IgD-negative memory B cell (primary cell): ENCODE measurements around the gene EFNA1. TPM values are rescaled to one million over a fixed set of nuclear protein-coding genes. Genes with fewer than 3 reads are reported as not detected.

Source experiments
- H3K27ac Mint-ChIP-seq, 3 donors: one replicate each; pipeline ENCODE4 v1.8.0; 2020 to 2022; ENCODE audit warnings: mild to moderate bottlenecking in 3 of 3, mixed read lengths in 3 of 3, moderate library complexity in 1 of 3
- H3K27me3 Mint-ChIP-seq: one replicate; pipeline ENCODE4 v1.8.0; 2021; ENCODE audit warnings: mixed read lengths
- H3K36me3 Mint-ChIP-seq: one replicate; pipeline ENCODE4 v1.8.0; 2020; ENCODE audit warnings: mild to moderate bottlenecking, mixed read lengths
- H3K4me1 Mint-ChIP-seq, 3 donors: one replicate each; pipeline ENCODE4 v1.8.0; 2020 to 2022; ENCODE audit warnings: mixed read lengths in 3 of 3, mild to moderate bottlenecking in 1 of 3
- H3K4me3 Mint-ChIP-seq, 4 donors: one replicate each; pipeline ENCODE4 v1.8.0; 2020 to 2022; ENCODE audit warnings: mild to moderate bottlenecking in 4 of 4, mixed read lengths in 4 of 4, moderate library complexity in 3 of 4
- H3K9me3 Mint-ChIP-seq, 3 donors: one replicate each; pipeline ENCODE4 v1.8.0; 2020 to 2021; ENCODE audit warnings: mixed read lengths in 3 of 3, mild to moderate bottlenecking in 1 of 3
- polyA plus RNA-seq: library from polyadenylated mRNA; unstranded; fragments of 300-500 nt; fragmentation: Illumina TruSeq; gene quantifications from one replicate; pipeline ENCODE4 v1.2.3, GENCODE V29; 2021

Gene EFNA1
- polyA plus RNA-seq, 1 donor from 2014 or later: not detected

DNA sequence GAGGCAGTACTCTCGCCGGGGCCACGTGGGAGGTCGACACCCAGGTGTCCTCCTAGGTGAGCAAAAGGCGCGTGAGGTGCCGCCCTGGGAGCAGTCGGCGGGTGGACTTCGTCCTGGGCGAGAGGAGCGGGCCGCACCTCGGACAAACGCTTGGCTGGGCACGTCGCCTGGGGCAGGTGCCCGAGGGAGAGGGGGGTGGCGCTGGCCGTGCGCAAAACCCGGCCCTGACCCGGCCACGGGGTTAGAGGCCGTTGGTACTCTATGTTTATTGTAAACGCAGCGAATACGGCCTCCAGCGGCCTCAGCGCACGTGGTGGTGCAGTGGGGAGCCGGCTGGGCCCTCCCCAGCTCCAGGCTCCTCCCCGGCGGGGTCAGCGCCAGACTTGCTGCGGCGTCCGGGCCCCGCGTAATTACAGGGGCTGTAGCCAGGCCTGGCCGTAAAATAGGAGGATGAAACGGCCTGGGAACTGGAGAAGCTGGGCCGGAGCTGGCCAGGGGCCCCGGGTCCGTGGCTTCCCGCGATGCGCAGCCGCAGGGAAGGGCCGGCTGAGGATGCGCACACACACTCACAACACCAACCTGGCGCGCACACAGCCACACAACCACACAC is 1.6 kb upstream of the EFNA1 start:
- H3K9me3 Mint-ChIP-seq: no peaks in the 10 kb centered on the region
- H3K27ac Mint-ChIP-seq: no peak overlapping the region
- peaks cover 15 to 18% (median 16%) of the 10 kb centered on the region in 3 donors for H3K4me1 Mint-ChIP-seq

DNA sequence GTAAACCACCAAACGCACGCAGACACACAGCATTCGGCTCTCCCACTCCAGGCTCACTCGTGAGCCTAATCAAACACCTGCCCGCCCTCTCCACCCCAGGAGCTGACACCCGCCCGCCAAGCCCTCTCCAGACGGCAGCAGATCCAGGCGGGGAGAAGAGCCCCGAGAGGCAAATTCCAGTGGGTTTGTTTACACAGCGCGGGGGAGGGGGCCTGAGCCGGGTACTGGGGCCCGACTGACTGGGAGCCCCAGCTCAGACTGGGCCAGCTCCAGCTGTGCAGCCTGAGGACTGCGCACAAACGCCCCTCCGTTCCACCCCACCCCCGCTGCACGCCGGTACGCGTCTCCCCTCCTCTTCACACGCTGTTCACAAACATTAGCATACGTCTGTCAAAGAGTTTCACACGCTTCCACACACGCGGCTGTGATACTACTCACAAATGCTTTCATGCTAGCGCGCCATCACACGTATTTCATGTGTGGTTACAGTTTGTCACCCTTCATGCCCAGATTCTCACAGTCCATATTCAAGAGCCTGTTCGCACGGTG is 1.0 kb upstream of the EFNA1 start:
- Mint-ChIP-seq H3K4me1 (peaks cover 15 to 18% (median 16%) of the 10 kb centered on the region in 3 donors), H3K4me3 (peak overlapping the region; percentile 33 to 94 (median 86)), H3K9me3 (no peaks in the 10 kb centered on the region), H3K27me3 (peaks cover 37% of the 10 kb centered on the region), H3K36me3 (no peaks in the 10 kb centered on the region), H3K27ac (peak overlapping the region in 1 of 3 donors; percentile 23)

More for the DNA sequence above, 1.6 kb upstream of the EFNA1 start:
- Mint-ChIP-seq H3K27me3 (peaks cover 37% of the 10 kb centered on the region), H3K4me3 (peak overlapping the region in 2 of 4 donors; percentile 63 to 94), H3K36me3 (no peaks in the 10 kb centered on the region)

- peaks cover 37% of the 10 kb centered on the region for H3K27me3 Mint-ChIP-seq
- H3K4me1 Mint-ChIP-seq: peaks cover 15 to 18% (median 16%) of the 10 kb centered on the region in 3 donors
- no peak overlapping the region for H3K27ac Mint-ChIP-seq
- H3K9me3 Mint-ChIP-seq: no peaks in the 10 kb centered on the region
- H3K4me3 Mint-ChIP-seq: peak overlapping the region; percentile 67 to 88 (median 77)
- H3K36me3 Mint-ChIP-seq: no peaks in the 10 kb centered on the region
Measured at GRCh38 chr1:155127967-155128754, 485 bp downstream of the EFNA1 start.

- Mint-ChIP-seq H3K9me3 (no peaks in the 10 kb centered on the region), H3K4me3 (peak overlapping the region; percentile 47 to 75 (median 61)), H3K27ac (no peak overlapping the region), H3K4me1 (peaks cover 15 to 18% (median 16%) of the 10 kb centered on the region in 3 donors), H3K36me3 (no peaks in the 10 kb centered on the region), H3K27me3 (peaks cover 37% of the 10 kb centered on the region)
Measured at GRCh38 chr1:155128755-155129473, 1.2 kb downstream of the EFNA1 start.

- peaks cover 37% of the 10 kb centered on the region for H3K27me3 Mint-ChIP-seq
- no peaks in the 10 kb centered on the region for H3K9me3 Mint-ChIP-seq
- H3K4me1 Mint-ChIP-seq: peaks cover 22 to 24% (median 22%) of the 10 kb centered on the region in 3 donors
- no peaks in the 10 kb centered on the region for H3K36me3 Mint-ChIP-seq
- H3K4me3 Mint-ChIP-seq: peak overlapping the region in 1 of 4 donors; percentile 86
- peak overlapping the region in 1 of 3 donors; percentile 20 for H3K27ac Mint-ChIP-seq
Measured at GRCh38 chr1:155130272-155131006, 2.8 kb downstream of the EFNA1 start.

DNA sequence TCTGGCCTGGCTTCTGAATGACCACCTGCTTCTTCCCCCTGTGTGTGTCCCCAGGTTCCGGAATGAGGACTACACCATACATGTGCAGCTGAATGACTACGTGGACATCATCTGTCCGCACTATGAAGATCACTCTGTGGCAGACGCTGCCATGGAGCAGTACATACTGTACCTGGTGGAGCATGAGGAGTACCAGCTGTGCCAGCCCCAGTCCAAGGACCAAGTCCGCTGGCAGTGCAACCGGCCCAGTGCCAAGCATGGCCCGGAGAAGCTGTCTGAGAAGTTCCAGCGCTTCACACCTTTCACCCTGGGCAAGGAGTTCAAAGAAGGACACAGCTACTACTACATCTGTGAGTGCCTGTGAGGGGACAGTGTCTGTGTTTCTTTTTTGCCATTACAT is 3.6 kb downstream of the EFNA1 start:
- H3K36me3 Mint-ChIP-seq: no peaks in the 10 kb centered on the region
- no peaks in the 10 kb centered on the region for H3K9me3 Mint-ChIP-seq
- H3K4me1 Mint-ChIP-seq: peaks cover 24 to 28% (median 26%) of the 10 kb centered on the region in 3 donors
- H3K27ac Mint-ChIP-seq: peak overlapping the region in 1 of 3 donors; percentile 87
- H3K4me3 Mint-ChIP-seq: peak overlapping the region in 1 of 4 donors; percentile 86
- peaks cover 35% of the 10 kb centered on the region for H3K27me3 Mint-ChIP-seq

GRCh38 chr1:155131856-155132255 is 4.2 kb downstream of the EFNA1 start:
- peaks cover 25 to 28% (median 28%) of the 10 kb centered on the region in 3 donors for H3K4me1 Mint-ChIP-seq
- H3K27me3 Mint-ChIP-seq: peaks cover 30% of the 10 kb centered on the region
- H3K4me3 Mint-ChIP-seq: peak overlapping the region in 3 of 4 donors; percentile 6 to 86 (median 12)
- no peaks in the 10 kb centered on the region for H3K9me3 Mint-ChIP-seq
- H3K27ac Mint-ChIP-seq: peak overlapping the region in 2 of 3 donors; percentile 71 to 87
- no peaks in the 10 kb centered on the region for H3K36me3 Mint-ChIP-seq

DNA sequence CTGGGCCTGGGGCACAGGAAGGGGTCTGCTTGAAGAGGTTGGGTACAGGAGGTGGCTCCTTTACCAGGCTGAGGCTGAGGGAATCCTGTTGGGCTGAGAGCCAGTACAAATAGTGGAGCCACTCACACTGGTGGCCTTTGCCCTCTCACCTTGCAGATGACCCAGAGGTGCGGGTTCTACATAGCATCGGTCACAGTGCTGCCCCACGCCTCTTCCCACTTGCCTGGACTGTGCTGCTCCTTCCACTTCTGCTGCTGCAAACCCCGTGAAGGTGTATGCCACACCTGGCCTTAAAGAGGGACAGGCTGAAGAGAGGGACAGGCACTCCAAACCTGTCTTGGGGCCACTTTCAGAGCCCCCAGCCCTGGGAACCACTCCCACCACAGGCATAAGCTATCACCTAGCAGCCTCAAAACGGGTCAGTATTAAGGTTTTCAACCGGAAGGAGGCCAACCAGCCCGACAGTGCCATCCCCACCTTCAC is 6.2 kb downstream of the EFNA1 start:
- Mint-ChIP-seq H3K27ac (peak overlapping the region in 2 of 3 donors; percentile 35 to 97), H3K27me3 (peaks cover 12% of the 10 kb centered on the region), H3K9me3 (no peaks in the 10 kb centered on the region), H3K4me1 (peaks cover 19 to 27% (median 24%) of the 10 kb centered on the region in 3 donors), H3K36me3 (no peaks in the 10 kb centered on the region), H3K4me3 (peak overlapping the region in 2 of 4 donors; percentile 70 to 95)

- Mint-ChIP-seq H3K4me1 (peaks cover 20 to 25% (median 24%) of the 10 kb centered on the region in 3 donors), H3K27me3 (peaks cover 8% of the 10 kb centered on the region), H3K27ac (peak overlapping the region; percentile 97 to 99 (median 97)), H3K4me3 (peak overlapping the region in 3 of 4 donors; percentile 95 to 96 (median 96)), H3K36me3 (no peaks in the 10 kb centered on the region), H3K9me3 (no peaks in the 10 kb centered on the region)
Measured at GRCh38 chr1:155134322-155134721, 6.6 kb downstream of the EFNA1 start.

DNA sequence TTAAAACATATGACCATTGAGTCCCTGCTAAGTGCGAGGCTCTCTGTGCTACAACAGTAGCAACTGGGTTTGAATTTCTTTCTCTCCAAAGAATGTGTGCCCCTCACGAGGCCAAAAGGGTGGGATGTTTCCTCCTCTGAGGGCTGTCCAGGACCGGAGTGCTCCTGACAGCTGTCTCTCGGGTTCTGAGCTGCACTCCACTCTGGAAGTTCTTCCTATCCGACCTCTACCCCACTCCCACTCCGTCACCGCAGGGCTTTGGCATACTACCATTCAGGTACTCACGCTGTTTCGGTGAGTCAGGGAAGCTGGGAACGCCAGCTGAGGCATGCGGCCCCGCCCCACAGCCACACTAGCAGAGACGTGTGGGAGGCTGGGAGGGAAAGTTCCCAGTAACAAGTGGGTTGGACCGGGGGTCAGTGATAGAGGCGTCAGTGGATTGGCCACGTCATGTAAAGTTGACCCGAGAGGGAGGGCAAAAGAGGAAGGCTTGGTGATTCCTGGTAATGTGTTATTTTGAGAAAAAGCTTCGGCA is 7.3 kb downstream of the EFNA1 start:
- Mint-ChIP-seq H3K4me1 (peaks cover 22 to 25% (median 24%) of the 10 kb centered on the region in 3 donors), H3K27me3 (peaks cover 3% of the 10 kb centered on the region), H3K36me3 (no peaks in the 10 kb centered on the region), H3K9me3 (no peaks in the 10 kb centered on the region), H3K4me3 (peak overlapping the region; percentile 95 to 99 (median 96)), H3K27ac (peak overlapping the region; percentile 97 to 99 (median 97))

- Mint-ChIP-seq H3K9me3 (no peaks in the 10 kb centered on the region), H3K4me1 (peaks cover 25 to 28% (median 28%) of the 10 kb centered on the region in 3 donors), H3K27ac (peak within 1 kb of the TSS; percentile 97 to 99 (median 97)), H3K36me3 (no peaks in the 10 kb centered on the region), H3K27me3 (peaks cover 2% of the 10 kb centered on the region), H3K4me3 (peak within 1 kb of the TSS; percentile 95 to 99 (median 96))
Measured at GRCh38 chr1:155135415-155136028, 7.8 kb downstream of the EFNA1 start, which contains the start of gene SLC50A1. SLC50A1 (plus strand) TSS chr1:155135852; CDS start chr1:155135912, 60 bp downstream.

DNA sequence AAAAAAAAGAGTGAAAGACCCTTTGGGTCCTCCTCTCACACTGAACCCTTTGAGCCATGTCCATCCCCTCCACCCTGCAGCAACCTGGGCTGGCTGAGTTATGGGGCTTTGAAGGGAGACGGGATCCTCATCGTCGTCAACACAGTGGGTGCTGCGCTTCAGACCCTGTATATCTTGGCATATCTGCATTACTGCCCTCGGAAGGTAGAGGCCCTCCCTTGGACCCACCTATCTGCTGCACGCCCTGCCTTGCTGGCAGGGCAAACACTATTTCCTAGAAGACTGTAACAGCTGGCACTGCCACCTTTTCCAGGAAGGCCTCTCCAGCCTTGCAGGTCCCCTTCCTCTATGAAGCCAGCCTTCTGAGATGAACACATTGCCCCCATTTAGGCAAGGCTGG is 9.1 kb downstream of the EFNA1 start:
- no peaks in the 10 kb centered on the region for H3K27me3 Mint-ChIP-seq
- H3K4me1 Mint-ChIP-seq: peaks cover 27 to 30% (median 27%) of the 10 kb centered on the region in 3 donors
- H3K9me3 Mint-ChIP-seq: no peaks in the 10 kb centered on the region
- peak overlapping the region; percentile 97 to 99 (median 97) for H3K27ac Mint-ChIP-seq
- H3K4me3 Mint-ChIP-seq: peak overlapping the region; percentile 95 to 99 (median 96)
- no peaks in the 10 kb centered on the region for H3K36me3 Mint-ChIP-seq
